Transverse colon (tissue), 4 donors: ENCODE results near the gene PRIM1.
"Not testable (repeated sequence)": the region's sequence is repeated elsewhere in the genome, so short reads cannot be mapped to it uniquely, and the experiment has no call there.

Experiments used
- EP300 ChIP-seq: sonication (generic); formaldehyde crosslinking; IDR thresholded peaks from one replicate; pipeline ENCODE4 v1.6.1; 2017; ENCODE audit warnings: antibody characterized with exemption, low read depth
- POLR2A ChIP-seq: fragments of 450-650 bp; IDR thresholded peaks from one replicate; pipeline ENCODE4 v1.6.1; 2016; ENCODE audit warnings: antibody characterized with exemption, mild to moderate bottlenecking, moderate library complexity
- POLR2AphosphoS5 ChIP-seq, 3 donors: sonication (generic); formaldehyde crosslinking; IDR thresholded peaks; one replicate each; pipeline ENCODE4 v1.6.1; 2016; ENCODE audit warnings: antibody characterized with exemption in 3 of 3
- TF ChIP-seq, protein P1 (sequence below), 5 experiments: fragments of 200-600 bp in 3 of 5; fragments of 450-650 bp in 2 of 5; sonication (generic) in 3 of 5; IDR thresholded peaks; 1 replicate in 2 of 5; 2 replicates in 3 of 5; pipeline ENCODE4 v1.5.1; 2016 to 2017; ENCODE audit warnings: antibody characterized with exemption in 5 of 5, inconsistent platforms in 3 of 5, mild to moderate bottlenecking in 2 of 5, moderate library complexity in 1 of 5

DNA sequence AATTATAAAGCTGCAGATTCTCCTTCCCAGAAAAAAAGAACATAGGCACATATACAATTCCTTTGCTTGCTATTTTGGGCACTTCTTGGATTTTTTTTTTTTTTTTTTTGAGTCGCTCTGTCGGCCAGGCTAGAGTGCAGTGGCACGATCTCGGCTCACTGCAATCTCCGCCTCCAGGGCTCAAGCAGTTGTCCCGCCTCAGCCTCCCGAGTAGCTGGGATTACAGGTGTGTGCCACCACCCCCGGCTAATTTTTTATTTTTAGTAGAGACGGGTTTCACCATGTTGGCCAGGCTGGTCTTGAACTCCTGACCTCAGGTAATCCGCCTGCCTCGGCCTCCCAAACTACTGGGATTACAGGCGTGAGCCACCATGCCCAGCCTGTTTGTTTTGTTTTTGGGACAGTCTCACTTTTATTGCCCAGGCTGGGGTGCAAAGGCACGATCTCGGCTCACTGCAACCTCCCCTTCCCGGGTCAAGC lies 25.9 kb downstream of the PRIM1 start:
- not testable (repeated sequence) for TF ChIP-seq POLR2AphosphoS5 (IDR thresholded peaks at IDR 0.05); POLR2A; EP300
- TF ChIP-seq, protein P1, sequence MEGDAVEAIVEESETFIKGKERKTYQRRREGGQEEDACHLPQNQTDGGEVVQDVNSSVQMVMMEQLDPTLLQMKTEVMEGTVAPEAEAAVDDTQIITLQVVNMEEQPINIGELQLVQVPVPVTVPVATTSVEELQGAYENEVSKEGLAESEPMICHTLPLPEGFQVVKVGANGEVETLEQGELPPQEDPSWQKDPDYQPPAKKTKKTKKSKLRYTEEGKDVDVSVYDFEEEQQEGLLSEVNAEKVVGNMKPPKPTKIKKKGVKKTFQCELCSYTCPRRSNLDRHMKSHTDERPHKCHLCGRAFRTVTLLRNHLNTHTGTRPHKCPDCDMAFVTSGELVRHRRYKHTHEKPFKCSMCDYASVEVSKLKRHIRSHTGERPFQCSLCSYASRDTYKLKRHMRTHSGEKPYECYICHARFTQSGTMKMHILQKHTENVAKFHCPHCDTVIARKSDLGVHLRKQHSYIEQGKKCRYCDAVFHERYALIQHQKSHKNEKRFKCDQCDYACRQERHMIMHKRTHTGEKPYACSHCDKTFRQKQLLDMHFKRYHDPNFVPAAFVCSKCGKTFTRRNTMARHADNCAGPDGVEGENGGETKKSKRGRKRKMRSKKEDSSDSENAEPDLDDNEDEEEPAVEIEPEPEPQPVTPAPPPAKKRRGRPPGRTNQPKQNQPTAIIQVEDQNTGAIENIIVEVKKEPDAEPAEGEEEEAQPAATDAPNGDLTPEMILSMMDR (IDR thresholded peaks at IDR 0.05) = not testable (repeated sequence)
